Activated CD4-positive, alpha-beta T cell treated with anti-CD3 and anti-CD28 coated beads for 48 hours (primary cell): Measurements from ENCODE around the gene SPSB3.
"Not testable (repeated sequence)": the region's sequence is repeated elsewhere in the genome, so short reads cannot be mapped to it uniquely, and the experiment has no call there.

Experiments
- DNase-seq: peaks from one replicate; pipeline ENCODE4 v3.0.0-alpha.2; 2020

Gene SPSB3

GRCh38 chr16:1816396-1817275, 34.3 kb upstream of the SPSB3 start:
- no peak for DNase-seq

- no peak for DNase-seq
These were observed 33.1 kb upstream of the SPSB3 start for GRCh38 chr16:1815461-1815860.

GRCh38 chr16:1812732-1813163, 30.4 kb upstream of the SPSB3 start:
- peak; percentile 79 for DNase-seq

GRCh38 chr16:1810536-1810935, 28.2 kb upstream of the SPSB3 start:
- no peak for DNase-seq

GRCh38 chr16:1810106-1810505, 27.7 kb upstream of the SPSB3 start:
- DNase-seq = no peak

- DNase-seq = no peak
These were observed 27.0 kb upstream of the SPSB3 start for GRCh38 chr16:1809281-1809801.

GRCh38 chr16:1808691-1809090, 26.3 kb upstream of the SPSB3 start:
- no peak for DNase-seq

- no peak for DNase-seq
These were observed 25.3 kb upstream of the SPSB3 start for GRCh38 chr16:1807626-1808025.

GRCh38 chr16:1800701-1801100, 18.3 kb upstream of the SPSB3 start:
- DNase-seq = no peak

- DNase-seq = not testable (repeated sequence)
These were observed 16.9 kb upstream of the SPSB3 start for GRCh38 chr16:1799263-1799662.

GRCh38 chr16:1794908-1795666, 12.7 kb upstream of the SPSB3 start:
- no peak for DNase-seq

- no peak for DNase-seq
These were observed 12.0 kb upstream of the SPSB3 start for GRCh38 chr16:1794221-1794871.

GRCh38 chr16:1793578-1794220, 11.3 kb upstream of the SPSB3 start, which contains the start of gene IGFALS:
Gene IGFALS (minus strand): TSS chr16:1793705. CDS start chr16:1793652, 53 bp downstream.
- no peak for DNase-seq

GRCh38 chr16:1792836-1793577, 10.6 kb upstream of the SPSB3 start:
- no peak for DNase-seq

GRCh38 chr16:1791943-1792812, 9.8 kb upstream of the SPSB3 start:
- no peak for DNase-seq

GRCh38 chr16:1791256-1791942, 9.0 kb upstream of the SPSB3 start:
- no peak for DNase-seq

- no peak for DNase-seq
These were observed 8.4 kb upstream of the SPSB3 start for GRCh38 chr16:1790611-1791255.

GRCh38 chr16:1790261-1790610, 7.9 kb upstream of the SPSB3 start:
- no peak for DNase-seq

GRCh38 chr16:1789643-1790045, 7.3 kb upstream of the SPSB3 start:
- no peak for DNase-seq

- DNase-seq = peak; percentile 1
These were observed 6.3 kb upstream of the SPSB3 start for GRCh38 chr16:1788708-1789100.
